Thoracic aorta (tissue), 2 donors: ENCODE measurements around the gene CNNM2. TPM values are rescaled to one million over a fixed set of nuclear protein-coding genes. Genes with fewer than 3 reads are reported as not detected.

Source experiments
- ATAC-seq: fragments of 150-250 bp; one replicate; pipeline ENCODE4 v1.8.0; 2017; ENCODE audit warnings: low read depth; ENCODE audit not compliant: insufficient number of reproducible peaks, low FRiP score
- DNase-seq: peaks from one replicate; pipeline ENCODE4 v3.0.0-alpha.2; 2020; ENCODE audit warnings: low spot score
- H3K27ac ChIP-seq, 2 donors: fragments of 200-600 bp; sonication (generic); 1 replicate in 1 of 2; 2 replicates in 1 of 2; pipeline ENCODE4 v1.5.1; 2016; ENCODE audit warnings: mild to moderate bottlenecking in 2 of 2, moderate library complexity in 2 of 2
- H3K27me3 ChIP-seq: fragments of 200-600 bp; sonication (generic); replicated peaks from 2 replicates; pipeline ENCODE4 v1.6.0; 2016; ENCODE audit warnings: mild to moderate bottlenecking; ENCODE audit not compliant: insufficient read depth
- H3K36me3 ChIP-seq: fragments of 200-600 bp; sonication (generic); one replicate; pipeline ENCODE4 v1.5.1; 2016
- H3K4me1 ChIP-seq, 2 donors: fragments of 200-600 bp; sonication (generic); 1 replicate in 1 of 2; 2 replicates in 1 of 2; pipeline versions ENCODE4 v1.5.1 to v1.6.0; 2016; ENCODE audit warnings: low read depth in 2 of 2, mild to moderate bottlenecking in 1 of 2; ENCODE audit not compliant: control insufficient read depth in 1 of 2
- H3K4me3 ChIP-seq: fragments of 200-600 bp; sonication (generic); 2 replicates; pipeline ENCODE4 v1.5.1; 2016; ENCODE audit warnings: mild to moderate bottlenecking
- H3K9me3 ChIP-seq: fragments of 200-600 bp; sonication (generic); 2 replicates; pipeline ENCODE4 v1.5.1; 2016
- CTCF ChIP-seq: fragments of 200-600 bp; sonication (generic); IDR thresholded peaks from one replicate; pipeline ENCODE4 v1.5.1; 2019; ENCODE audit warnings: antibody characterized with exemption
- total RNA-seq, 2 donors: library from RNA; depleted of rRNA; stranded (reverse); fragments of >200 nt; gene quantifications; one replicate each; pipeline versions ENCODE4 v1.1.0 to v1.2.3, GENCODE V29; 2016

Gene CNNM2
- total RNA-seq, 2 donors from 2014 or later = 12.2 to 24.5 TPM

DNA sequence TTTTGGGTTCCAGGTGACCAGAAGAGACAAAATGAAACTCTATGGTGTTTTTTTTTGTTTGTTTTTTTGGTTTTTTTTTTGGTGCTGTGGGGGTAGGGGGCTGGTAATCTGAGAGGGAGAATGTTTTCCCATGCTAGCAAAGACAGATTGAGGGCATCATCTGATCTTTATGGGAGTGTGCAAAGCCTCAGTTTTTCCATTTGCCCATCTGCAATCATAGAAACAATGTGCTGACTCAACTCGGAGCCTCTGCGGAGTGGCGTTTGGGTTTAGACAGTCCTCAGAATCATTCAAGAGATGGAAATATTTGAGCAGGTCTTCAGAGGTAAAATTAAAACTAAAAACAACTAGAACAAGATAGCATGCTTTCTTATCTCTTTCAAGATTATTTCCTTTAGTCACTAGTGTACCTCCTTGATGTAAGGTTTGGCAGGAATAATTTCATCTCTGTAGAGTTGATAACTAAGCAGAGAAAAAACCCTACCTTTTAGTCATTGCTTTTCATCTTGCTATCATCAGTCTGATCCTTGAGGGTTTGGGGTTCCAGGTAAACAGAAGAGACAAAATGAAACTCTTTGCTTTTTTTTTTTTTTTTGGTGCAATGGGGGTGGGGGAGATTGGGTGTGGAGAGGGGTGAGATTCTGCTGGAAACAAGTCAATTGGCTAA, 18.0 kb downstream of the CNNM2 start:
- DNase-seq (no peak), ATAC-seq (no peak)
- Histone ChIP-seq H3K27me3 (no peaks in the 10 kb centered on the region), H3K4me1 (peaks cover 0 to 8% of the 10 kb centered on the region in 2 donors), H3K4me3 (no peak overlapping the region), H3K9me3 (no peaks in the 10 kb centered on the region), H3K36me3 (no peaks in the 10 kb centered on the region), H3K27ac (no peak overlapping the region)
- no peak for TF ChIP-seq CTCF

DNA sequence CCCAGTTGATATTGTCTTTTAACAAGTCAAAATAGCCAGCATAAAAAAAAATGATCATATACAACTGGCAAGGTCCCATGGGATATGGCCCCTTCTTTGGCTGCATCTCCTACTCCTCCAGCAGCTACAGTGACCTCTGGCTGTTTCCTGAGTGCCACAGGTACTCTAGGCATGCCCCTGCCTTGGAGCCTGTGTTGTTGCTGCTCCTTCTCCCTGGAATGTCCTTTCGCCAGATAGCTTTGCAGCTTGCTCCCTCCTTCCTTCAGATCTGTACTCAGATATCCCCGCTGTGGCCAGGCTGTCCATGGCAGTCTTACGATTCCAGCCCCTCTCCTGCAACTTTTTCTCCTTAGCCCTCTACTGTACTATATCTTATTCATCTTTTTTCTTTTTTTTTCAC, 23.3 kb downstream of the CNNM2 start:
- Histone ChIP-seq H3K27me3 (no peaks in the 10 kb centered on the region), H3K4me3 (no peak overlapping the region), H3K36me3 (no peaks in the 10 kb centered on the region), H3K4me1 (peaks cover 0 to 17% of the 10 kb centered on the region in 2 donors), H3K9me3 (no peaks in the 10 kb centered on the region), H3K27ac (no peak overlapping the region)
- no peak for TF ChIP-seq CTCF
- no peak for ATAC-seq
- DNase-seq = no peak

GRCh38 chr10:102945449-102945848, 27.4 kb downstream of the CNNM2 start:
- peaks cover 0 to 28% of the 10 kb centered on the region in 2 donors for H3K4me1 ChIP-seq
- ATAC-seq (no peak), DNase-seq (no peak)
- H3K4me3 ChIP-seq = no peak overlapping the region
- no peak overlapping the region for H3K27ac ChIP-seq
- no peak for TF ChIP-seq CTCF
- H3K9me3 ChIP-seq = no peaks in the 10 kb centered on the region
- no peaks in the 10 kb centered on the region for H3K27me3 ChIP-seq
- no peaks in the 10 kb centered on the region for H3K36me3 ChIP-seq

DNA sequence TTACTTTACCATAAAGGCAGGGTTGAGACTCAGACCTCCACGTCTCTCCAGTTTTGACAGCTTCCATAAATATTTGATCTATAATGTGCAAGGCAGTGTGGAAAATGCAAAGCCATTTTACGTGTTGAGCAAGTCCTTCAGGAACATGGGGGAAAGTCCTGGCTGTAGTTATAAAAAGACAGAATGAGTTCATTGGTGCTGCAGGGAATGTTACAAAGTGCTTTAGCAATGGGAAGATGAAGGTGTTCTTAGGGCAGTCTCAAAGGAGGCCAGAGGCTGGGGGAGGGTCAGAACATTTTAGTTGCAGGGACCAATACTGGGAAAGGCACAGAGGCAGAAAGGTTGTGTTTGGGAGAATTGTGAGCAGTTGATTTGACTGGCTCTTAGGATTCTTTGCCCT, 27.9 kb downstream of the CNNM2 start:
- DNase-seq = no peak
- Histone ChIP-seq H3K4me3 (no peak overlapping the region), H3K4me1 (peaks cover 0 to 28% of the 10 kb centered on the region in 2 donors), H3K36me3 (no peaks in the 10 kb centered on the region), H3K27ac (no peak overlapping the region), H3K9me3 (no peaks in the 10 kb centered on the region), H3K27me3 (no peaks in the 10 kb centered on the region)
- no peak for ATAC-seq
- TF ChIP-seq CTCF = no peak

GRCh38 chr10:102946992-102947391, 28.9 kb downstream of the CNNM2 start:
- H3K27me3 ChIP-seq = no peaks in the 10 kb centered on the region
- H3K4me3 ChIP-seq = no peak overlapping the region
- H3K4me1 ChIP-seq = peaks cover 0 to 28% of the 10 kb centered on the region in 2 donors
- no peaks in the 10 kb centered on the region for H3K9me3 ChIP-seq
- no peak for ATAC-seq
- no peak for TF ChIP-seq CTCF
- no peak for DNase-seq
- H3K36me3 ChIP-seq = no peaks in the 10 kb centered on the region
- H3K27ac ChIP-seq = no peak overlapping the region
